GM12872 (cell line): Measurements from ENCODE around the gene MEX3A.

Experiments
- TF ChIP-seq, protein P1 (sequence below): IDR thresholded peaks from 3 replicates; pipeline ENCODE4 v1.5.1; 2011; ENCODE audit warnings: low read depth, mild to moderate bottlenecking, low read length, moderate library complexity; ENCODE audit not compliant: insufficient read depth

Gene MEX3A

DNA sequence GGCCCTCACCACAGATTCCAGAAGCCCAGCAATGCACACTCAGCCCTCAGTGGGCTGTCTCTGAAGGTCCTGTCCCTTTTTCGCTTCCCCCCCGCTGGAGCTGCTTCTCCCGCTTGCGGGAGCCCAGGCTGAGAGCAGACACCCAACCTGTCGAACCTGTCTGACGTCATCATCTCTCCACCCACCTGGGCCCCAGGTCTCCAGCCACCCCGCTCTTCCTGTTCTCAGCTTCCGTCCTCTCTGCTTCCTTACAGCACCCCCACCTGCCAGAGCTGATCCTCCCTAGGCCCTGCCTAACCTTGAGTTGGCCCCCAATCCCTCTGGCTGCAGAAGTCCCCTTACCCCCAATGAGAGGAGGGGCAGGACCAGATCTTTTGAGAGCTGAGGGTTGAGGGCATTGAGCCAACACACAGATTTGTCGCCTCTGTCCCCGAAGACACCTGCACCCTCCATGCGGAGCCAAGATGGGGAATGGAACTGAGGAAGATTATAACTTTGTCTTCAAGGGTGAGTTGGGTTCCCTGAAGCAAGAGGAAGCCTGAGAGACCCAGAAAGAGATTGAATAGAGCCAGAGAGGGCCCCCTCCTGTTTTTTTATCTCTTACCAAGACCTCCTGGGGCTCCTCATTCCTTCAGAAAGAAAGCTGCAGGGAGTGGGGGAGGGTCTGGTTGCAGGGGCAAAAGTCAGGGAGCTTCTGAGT lies 21.2 kb downstream of the MEX3A start, which contains the start of gene RAB25:
Gene RAB25 (plus strand): TSS at position 224 of the 700 bp plus-strand sequence. CDS start 241 bp downstream, at position 465.
- TF ChIP-seq, protein P1, sequence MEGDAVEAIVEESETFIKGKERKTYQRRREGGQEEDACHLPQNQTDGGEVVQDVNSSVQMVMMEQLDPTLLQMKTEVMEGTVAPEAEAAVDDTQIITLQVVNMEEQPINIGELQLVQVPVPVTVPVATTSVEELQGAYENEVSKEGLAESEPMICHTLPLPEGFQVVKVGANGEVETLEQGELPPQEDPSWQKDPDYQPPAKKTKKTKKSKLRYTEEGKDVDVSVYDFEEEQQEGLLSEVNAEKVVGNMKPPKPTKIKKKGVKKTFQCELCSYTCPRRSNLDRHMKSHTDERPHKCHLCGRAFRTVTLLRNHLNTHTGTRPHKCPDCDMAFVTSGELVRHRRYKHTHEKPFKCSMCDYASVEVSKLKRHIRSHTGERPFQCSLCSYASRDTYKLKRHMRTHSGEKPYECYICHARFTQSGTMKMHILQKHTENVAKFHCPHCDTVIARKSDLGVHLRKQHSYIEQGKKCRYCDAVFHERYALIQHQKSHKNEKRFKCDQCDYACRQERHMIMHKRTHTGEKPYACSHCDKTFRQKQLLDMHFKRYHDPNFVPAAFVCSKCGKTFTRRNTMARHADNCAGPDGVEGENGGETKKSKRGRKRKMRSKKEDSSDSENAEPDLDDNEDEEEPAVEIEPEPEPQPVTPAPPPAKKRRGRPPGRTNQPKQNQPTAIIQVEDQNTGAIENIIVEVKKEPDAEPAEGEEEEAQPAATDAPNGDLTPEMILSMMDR, result no peak

DNA sequence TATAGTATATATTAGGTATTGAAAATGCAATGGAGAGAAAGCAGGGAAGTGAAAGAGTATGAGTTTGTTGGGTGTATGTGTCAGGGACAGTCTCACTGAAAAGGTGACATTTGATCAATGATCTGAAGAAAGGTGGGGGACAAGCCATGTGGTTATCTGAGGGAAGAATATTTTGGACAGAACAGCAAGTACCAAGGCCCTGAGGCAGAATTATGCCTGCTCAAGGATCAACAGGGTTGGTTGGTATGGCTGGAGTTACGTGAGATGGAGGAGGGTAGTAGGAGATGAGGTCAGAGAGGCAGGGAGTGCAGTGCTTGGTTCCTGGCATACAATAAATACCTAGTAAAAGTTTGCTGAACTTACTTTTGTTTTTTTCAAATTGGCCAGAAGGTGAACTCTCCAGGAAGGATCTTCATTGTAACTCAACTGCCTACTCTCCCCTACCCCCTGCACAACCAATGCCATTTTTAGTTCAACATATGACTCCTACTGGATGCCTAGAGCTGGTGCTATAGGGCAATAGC lies 25.9 kb downstream of the MEX3A start:
- TF ChIP-seq, protein P1, result no peak

DNA sequence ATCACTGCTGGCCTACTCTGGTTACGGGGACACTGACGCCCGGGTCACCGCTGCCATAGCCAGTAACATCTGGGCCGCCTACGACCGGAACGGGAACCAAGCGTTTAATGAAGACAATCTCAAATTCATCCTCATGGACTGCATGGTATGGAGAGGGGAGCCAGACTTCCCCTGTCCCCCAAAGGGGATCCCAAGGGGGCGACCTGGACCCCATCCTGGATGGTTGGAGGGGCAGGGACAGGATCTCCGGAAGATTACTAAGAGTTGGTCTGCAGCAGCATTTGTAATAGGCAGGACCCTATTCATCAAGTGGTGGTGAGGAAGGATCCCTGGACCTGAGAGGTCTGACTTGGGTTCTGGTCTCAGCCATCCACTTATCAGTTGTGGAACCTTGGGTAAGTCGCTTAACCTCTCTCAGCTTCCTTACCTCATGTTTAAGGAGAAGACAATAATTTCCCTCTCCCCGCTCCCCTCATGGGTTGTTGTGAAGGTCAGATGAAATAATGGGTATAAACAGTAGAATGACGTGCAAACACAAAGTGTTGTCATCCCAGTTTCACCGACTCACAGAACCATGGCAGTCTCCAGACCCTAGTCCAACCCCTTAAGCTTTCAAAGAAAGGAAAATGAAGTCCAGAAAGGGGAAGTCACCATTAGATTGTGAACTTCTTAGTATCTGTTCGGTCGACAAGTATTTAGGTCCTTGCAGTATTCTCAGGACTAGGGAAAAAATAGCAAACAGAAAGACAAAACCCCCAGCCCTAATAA lies 26.8 kb downstream of the MEX3A start:
- TF ChIP-seq, protein P1, result no peak

DNA sequence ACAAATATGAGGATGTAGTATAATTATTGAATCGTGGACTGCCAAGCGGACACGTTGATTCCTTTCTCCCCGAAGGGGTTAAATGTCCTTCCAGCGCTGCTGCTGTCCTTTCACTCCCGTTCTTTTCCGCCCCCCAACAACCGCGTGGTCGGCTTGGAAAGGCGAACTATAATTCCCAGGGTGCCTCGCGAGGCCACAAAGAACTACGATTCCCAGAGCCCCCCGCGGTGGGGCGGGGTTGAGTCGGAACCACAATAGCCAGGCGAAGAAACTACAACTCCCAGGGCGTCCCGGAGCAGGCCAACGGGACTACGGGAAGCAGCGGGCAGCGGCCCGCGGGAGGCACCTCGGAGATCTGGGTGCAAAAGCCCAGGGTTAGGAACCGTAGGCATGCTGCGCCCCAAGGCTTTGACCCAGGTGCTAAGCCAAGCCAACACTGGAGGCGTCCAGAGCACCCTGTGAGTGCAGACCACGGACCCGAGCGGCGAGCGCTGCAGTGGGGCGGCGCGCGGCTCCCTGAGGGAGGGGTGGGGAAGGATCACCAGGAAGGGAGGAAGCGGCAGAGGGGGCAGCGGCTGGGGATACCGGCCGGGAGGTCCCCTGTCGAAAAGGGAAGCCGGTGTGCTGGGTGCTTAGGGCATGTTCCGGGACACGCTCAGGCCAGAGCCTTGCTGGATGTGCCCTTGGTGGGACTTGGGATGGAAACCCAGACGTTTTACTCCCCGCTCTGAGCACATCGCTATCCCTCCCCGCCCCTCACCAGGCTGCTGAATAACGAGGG lies 27.6 kb downstream of the MEX3A start, which contains the start of gene LAMTOR2:
Gene LAMTOR2 (plus strand): TSS at position 283 of the 781 bp plus-strand sequence. CDS start 108 bp downstream, at position 391.
- TF ChIP-seq, protein P1, result no peak

DNA sequence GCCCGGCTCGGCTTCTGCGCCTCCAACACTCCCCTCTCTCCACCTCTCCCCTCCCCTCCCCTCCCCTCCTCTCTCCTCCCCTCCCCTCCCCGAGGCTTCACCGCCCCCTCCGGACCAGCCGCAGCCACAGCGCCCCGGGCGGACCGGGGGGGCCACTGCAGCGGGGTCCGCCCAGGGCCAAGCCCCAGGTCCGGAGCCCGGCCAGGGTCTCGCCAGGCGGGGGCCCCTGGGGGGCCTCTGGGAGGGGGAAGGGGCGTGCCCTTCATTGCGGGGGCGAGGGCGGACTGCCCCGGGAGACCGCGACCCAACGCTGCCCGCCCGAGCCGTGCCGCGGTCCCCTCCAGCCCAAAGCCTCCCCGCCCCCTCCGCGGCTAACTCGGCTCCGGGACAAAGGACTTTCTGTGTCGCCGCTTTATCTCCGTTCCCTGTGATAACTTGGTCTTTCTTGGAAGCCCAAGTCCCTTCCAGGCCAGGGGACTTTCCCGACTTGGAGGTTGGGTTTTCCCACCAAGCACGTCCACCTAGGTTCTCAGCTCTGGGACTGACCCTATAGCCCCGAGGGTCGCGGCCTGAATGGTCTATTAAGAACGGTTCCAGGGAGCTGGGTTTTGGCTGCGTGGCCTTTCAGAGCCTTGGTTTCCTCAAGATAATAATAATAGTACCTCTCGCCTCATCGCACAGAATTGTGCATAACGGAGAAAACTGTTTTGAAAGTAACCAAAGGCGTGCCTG lies 28.3 kb downstream of the MEX3A start, which contains the start of gene UBQLN4:
Gene UBQLN4 (minus strand): TSS at position 31 of the 732 bp plus-strand sequence. CDS start 97 bp downstream, outside the sequence.
- TF ChIP-seq, protein P1, result peak; percentile 59; the same call in 2 of the 3 replicates

DNA sequence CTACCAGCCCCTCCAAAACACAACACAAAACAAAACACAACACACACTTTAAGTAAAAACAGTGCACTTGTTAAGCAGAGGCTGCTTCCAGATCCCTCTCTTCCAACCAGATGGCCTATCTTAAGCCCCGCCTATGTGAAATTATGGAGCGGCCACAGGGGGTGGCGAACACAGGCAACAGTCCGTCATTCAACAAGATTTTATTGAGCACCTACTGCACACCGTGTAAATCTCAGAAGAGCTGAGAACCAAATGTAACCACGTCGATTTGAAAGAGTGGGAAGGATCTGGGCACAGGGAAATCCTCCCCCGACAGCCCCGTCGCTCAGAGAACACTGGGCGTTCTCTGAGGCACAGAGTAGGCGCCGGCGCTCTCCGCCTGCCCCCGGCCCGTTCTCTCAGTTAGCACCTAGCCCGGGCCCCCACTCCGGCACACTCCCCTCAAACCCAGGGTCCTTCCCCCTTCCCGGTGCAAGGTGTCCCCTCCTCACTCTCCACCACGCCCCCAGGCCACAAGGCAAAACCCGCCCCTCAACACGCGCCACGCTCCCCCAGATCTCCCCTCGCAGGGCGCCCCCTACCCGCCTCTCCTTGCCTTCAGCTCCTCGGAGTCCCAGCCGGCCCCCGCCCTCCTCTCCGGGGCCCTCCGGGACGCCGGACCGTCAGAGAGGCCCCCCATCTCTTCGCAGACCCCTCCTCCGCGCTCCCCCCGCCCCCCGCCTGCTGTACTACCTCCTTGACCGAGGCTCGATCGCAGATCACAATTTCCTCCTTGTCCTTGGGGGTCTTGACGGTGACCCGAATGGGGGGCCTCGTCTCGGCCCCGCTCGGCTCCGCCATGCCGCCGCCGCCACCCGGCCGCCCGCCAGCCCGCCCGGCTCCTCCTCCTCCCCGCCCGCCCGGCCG lies 29.1 kb downstream of the MEX3A start:
- TF ChIP-seq, protein P1, result peak; percentile 53
